GM12801 (cell line): Measurements from ENCODE around the gene P2RY13.

ENCODE experiments used
- TF ChIP-seq, protein P1 (sequence below): IDR thresholded peaks from one replicate; pipeline ENCODE4 v1.5.1; 2011; ENCODE audit warnings: control low read depth; ENCODE audit not compliant: insufficient read length; ENCODE audit errors: extremely low read depth

Gene P2RY13

DNA sequence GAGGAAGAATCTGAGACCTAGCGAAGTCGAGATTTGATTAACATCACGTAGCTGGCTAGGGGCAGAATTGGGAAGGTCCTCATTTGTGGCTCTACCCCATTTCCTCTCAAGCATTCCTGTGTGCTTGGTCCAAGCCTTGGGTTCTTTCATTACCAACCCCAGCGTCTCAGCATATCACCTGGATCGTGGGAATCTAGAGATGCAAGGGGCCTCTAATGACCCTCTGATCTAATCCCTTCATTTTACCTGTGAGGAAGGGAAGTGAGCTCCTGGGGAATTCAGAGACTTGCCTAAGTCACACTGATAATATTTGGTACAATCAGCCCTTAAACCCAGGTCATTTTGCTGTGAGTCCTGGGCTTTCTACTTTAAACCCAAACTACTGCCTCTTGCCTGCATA lies 14.8 kb downstream of the P2RY13 start:
- TF ChIP-seq, protein P1, sequence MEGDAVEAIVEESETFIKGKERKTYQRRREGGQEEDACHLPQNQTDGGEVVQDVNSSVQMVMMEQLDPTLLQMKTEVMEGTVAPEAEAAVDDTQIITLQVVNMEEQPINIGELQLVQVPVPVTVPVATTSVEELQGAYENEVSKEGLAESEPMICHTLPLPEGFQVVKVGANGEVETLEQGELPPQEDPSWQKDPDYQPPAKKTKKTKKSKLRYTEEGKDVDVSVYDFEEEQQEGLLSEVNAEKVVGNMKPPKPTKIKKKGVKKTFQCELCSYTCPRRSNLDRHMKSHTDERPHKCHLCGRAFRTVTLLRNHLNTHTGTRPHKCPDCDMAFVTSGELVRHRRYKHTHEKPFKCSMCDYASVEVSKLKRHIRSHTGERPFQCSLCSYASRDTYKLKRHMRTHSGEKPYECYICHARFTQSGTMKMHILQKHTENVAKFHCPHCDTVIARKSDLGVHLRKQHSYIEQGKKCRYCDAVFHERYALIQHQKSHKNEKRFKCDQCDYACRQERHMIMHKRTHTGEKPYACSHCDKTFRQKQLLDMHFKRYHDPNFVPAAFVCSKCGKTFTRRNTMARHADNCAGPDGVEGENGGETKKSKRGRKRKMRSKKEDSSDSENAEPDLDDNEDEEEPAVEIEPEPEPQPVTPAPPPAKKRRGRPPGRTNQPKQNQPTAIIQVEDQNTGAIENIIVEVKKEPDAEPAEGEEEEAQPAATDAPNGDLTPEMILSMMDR: no peak

DNA sequence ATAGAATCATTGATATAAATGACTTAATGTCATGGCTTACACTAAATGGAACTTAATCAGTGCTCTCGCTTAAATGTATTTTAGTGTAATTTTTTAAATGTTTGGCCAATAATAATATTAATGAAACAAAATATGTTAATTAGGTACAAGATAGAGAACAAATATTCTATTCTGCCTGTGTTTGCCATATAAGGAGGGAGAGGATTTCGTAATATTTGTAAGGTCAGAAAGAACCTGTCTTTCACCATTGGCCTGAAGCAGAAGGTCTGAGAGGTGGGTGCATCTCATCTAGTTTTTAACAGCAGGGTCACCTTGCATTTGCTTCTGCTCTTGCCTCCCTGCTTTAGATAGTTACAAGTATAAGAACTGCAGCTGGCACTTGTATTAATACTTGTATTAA lies 15.2 kb downstream of the P2RY13 start:
- TF ChIP-seq, protein P1: no peak

DNA sequence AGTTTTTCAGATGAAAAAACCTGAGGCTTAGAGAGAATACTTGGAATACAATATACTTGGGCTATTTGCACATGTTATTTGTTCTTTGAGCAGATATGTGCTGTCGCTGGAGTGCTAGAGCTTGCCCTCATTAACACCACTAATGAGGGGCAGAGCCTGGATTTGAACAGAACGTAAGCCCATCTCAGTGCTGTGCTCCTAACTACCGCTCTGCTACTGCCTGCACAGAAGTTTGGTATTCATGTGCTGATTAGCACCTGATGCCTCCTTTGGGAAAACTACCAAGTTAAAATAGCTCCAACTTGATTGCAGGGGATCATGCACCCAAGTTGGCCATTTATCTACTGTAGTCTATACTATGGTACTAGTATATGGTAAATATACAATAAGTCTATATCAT lies 16.4 kb downstream of the P2RY13 start:
- TF ChIP-seq, protein P1: no peak

DNA sequence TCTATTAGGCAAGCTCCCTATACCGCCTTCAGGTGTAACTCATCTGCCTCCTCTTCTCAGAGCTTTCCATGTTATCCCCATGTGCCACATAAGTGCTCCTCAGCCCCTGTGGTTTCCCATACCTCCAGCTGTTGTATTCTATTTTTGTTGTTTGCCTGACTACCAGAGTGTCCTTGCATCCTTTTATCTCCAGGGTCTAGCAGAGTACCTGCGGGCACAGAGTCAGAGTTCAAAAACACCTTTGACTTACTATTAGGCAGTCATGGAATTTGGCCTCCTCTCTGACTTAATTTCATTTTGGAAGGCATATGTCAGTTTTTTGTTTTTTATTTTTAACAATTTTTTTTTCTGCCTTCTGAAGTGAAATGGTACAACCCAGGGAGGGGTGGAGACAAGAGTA lies 19.8 kb downstream of the P2RY13 start:
- TF ChIP-seq, protein P1: no peak

DNA sequence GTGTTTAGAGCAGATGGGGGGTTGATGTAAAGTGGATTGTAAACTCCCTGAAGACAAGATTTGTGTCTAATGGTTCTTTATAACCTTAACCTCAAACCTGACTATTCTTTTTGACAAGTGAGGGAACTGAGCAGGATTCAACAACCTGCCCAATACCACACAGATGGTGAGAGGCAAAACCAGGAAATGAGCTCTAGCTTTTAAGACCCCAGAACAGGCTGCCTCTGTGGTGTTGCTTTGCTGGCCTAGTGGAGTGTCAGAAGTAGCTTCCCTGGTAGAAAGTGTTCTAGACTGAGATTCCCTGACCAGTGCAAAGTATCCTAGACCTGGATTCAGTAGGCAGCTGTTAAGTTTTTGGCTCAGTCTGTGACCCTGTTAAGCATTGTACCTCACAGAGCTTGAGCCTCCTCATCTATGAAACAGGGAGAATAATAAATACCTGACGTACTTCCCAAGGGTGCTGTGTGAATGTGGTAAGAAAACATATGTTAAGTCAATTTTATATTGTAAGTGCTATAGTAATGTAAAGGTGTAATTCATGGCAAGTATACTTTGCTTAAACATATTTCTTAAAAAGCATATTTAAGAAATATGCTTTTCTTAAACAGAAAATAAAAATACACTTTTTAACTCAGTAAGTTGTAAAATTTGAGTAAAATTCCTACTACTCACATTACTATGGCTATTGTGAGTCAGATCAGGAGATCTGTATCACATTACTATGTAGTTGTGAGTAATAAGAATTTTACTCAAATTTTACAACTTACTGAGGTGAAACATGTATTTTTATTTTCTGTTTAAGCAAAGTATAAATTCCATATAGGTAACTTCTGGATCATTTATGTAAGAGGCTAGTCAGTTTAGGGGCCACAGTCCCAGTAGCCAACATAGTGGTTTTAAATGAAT lies 21.5 kb downstream of the P2RY13 start:
- TF ChIP-seq, protein P1: no peak

DNA sequence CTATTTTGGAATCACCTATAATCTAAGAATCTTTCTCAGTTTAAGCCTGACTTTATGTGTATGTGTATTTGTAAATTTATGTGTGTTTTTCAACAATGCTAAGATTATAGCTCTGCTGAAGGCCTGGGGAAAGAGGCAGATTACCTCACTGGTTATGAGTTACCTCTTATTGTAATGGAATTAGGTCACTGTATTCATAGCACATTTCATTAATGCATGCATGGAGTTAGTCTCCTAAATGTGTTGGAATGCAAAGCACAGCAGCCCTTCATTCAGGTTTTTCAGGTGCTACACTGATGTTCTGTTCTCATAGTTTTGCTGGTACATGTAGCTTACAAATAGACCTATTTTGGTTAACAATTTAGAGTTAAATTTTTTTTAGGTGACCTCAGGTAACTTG lies 22.2 kb downstream of the P2RY13 start:
- TF ChIP-seq, protein P1: no peak

DNA sequence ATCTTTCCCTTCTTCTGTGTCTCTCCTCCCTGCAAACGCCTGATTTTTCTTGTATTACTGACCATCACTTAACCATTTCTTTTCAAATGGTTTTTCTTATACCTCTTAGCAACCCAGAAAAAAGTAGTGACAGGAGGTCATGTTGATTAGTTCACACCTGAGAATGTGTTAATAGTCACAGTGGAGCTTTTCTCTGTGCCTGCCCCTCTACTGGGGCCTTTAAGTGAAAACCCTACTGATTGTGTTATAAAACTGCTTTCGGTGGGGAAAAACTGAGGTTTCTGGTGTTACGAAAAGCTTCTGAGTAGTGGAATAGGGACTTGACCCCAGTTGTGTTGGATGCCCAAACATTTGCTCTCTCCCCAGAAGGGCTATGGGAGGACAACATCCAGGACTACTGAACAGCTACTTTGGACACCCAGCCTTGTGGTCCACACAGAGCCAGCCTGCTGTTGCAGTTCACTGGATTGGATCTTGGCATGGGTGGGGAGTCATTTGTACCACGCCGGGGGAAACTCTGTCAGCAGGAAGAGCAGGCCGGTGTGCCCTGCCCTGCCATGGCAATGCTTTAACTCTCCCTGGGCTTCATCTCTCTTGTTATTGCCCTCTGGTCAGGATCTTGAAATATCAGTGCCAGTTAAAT lies 23.1 kb downstream of the P2RY13 start:
- TF ChIP-seq, protein P1: no peak
